PFSK-1 (cell line): ENCODE data around the gene IL2.

Experiments used
- POLR2AphosphoS5 ChIP-seq: IDR thresholded peaks from 2 replicates; pipeline ENCODE4 v1.6.1; 2012; ENCODE audit warnings: low read depth, mild to moderate bottlenecking, control low read depth, low read length, moderate library complexity
- SIN3A ChIP-seq: IDR thresholded peaks from 2 replicates; pipeline ENCODE4 v1.6.1; 2012; ENCODE audit warnings: mild to moderate bottlenecking, low read length, moderate library complexity, borderline replicate concordance; ENCODE audit not compliant: insufficient read depth
- TAF1 ChIP-seq: IDR thresholded peaks from 2 replicates; pipeline ENCODE4 v1.6.1; 2012; ENCODE audit warnings: low read length, control low read depth, borderline replicate concordance; ENCODE audit not compliant: insufficient read depth
- TF ChIP-seq, protein P1 (sequence below), 2 experiments: IDR thresholded peaks; 2 replicates each; pipeline versions ENCODE4 v1.6.1 to v1.8.0; 2011 to 2012; ENCODE audit warnings: low read depth in 2 of 2, low read length in 2 of 2, control low read depth in 1 of 2, inconsistent platforms in 1 of 2, mild to moderate bottlenecking in 1 of 2, moderate library complexity in 1 of 2; ENCODE audit not compliant: insufficient read depth in 1 of 2

GRCh38 chr4:122479935-122480416 is 23.5 kb upstream of the IL2 start:
- TF ChIP-seq POLR2AphosphoS5 (no peak), SIN3A (no peak), TAF1 (no peak)
- TF ChIP-seq, protein P1, sequence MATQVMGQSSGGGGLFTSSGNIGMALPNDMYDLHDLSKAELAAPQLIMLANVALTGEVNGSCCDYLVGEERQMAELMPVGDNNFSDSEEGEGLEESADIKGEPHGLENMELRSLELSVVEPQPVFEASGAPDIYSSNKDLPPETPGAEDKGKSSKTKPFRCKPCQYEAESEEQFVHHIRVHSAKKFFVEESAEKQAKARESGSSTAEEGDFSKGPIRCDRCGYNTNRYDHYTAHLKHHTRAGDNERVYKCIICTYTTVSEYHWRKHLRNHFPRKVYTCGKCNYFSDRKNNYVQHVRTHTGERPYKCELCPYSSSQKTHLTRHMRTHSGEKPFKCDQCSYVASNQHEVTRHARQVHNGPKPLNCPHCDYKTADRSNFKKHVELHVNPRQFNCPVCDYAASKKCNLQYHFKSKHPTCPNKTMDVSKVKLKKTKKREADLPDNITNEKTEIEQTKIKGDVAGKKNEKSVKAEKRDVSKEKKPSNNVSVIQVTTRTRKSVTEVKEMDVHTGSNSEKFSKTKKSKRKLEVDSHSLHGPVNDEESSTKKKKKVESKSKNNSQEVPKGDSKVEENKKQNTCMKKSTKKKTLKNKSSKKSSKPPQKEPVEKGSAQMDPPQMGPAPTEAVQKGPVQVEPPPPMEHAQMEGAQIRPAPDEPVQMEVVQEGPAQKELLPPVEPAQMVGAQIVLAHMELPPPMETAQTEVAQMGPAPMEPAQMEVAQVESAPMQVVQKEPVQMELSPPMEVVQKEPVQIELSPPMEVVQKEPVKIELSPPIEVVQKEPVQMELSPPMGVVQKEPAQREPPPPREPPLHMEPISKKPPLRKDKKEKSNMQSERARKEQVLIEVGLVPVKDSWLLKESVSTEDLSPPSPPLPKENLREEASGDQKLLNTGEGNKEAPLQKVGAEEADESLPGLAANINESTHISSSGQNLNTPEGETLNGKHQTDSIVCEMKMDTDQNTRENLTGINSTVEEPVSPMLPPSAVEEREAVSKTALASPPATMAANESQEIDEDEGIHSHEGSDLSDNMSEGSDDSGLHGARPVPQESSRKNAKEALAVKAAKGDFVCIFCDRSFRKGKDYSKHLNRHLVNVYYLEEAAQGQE (IDR thresholded peaks at IDR 0.05; ENCODE audit: insufficient read depth in 1 of 2, low read depth in 2 of 2, low read length in 2 of 2), result no peak
